ENCODE results near the gene DYNC1H1.
A peak's percentile ranks its signal among the peaks of the same experiment; 100 is the strongest.

The DYNC1H1 gene

DNA sequence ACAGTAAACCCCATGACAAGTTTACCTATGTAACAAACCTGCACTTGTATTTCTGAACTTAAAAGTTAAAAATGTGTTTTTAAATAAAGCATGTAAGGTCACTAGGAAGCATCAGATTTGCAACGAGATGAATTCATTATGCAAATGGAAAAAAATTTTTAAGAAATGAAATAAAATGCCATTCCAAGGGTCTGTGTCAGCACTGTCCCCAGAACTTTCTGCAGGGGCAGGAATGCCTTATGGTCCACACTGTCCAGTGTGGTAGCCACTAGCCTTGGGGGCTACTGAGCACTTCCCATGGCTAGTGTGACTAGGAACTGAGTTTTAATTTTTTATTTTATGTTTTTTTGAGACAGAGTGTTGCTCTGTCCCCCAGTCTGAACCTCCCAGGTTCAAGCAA lies 73.3 kb downstream of the DYNC1H1 start:
- DNase-seq (ENCODE audit: low spot score), result no peak

DNA sequence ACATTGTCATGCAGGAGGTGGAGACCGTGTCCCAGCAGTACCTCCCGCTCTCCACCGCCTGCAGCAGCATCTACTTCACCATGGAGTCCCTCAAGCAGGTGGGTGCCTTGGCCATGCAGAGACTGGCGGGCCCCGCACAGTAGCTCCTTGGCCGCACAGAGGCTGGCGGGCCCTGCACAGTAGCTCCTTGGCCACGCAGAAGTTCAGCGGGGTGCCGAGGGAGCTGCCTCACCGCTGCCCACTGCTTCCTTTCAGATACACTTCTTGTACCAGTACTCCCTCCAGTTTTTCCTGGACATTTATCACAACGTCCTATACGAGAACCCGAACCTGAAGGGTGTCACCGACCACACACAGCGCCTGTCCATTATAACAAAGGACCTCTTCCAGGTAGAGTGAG lies 74.8 kb downstream of the DYNC1H1 start:
- no peak for DNase-seq (ENCODE audit: low spot score)

DNA sequence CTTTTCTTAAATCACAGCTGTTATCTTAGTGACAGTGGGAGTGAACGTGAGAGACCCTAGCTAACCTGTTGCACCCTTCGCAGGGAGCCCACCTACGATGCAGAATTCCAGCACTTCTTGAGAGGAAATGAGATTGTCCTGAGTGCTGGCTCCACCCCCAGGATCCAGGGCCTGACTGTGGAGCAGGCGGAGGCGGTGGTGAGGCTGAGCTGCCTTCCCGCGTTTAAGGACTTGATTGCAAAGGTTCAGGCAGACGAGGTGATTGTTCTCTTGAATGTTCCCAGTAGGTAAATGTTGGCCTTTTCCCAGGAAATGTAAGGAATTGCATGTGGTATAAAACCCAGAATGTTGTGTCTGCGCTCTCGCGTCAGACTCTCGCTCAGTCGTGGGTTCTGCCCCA lies 75.8 kb downstream of the DYNC1H1 start:
- no peak for DNase-seq (ENCODE audit: low spot score)

DNA sequence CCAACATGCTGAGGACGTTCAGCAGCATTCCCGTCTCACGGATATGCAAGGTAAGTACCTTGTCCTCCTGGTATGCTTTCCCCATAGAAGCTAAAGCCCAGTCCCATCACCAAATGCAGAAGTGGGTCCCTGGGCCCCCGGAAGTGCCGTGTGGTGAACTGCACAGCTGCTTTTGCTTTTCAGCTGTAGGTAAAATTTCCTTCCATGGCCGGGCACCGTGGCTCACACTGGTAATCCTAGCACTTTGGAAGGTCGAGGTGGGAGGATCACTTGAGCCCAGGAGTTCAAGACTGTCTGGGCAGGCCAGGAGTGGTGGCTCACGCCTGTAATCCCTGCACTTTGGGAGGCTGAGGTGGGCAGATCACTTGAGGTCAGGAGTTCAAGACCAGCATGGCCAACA lies 78.3 kb downstream of the DYNC1H1 start:
- DNase-seq (ENCODE audit: low spot score), result no peak

DNA sequence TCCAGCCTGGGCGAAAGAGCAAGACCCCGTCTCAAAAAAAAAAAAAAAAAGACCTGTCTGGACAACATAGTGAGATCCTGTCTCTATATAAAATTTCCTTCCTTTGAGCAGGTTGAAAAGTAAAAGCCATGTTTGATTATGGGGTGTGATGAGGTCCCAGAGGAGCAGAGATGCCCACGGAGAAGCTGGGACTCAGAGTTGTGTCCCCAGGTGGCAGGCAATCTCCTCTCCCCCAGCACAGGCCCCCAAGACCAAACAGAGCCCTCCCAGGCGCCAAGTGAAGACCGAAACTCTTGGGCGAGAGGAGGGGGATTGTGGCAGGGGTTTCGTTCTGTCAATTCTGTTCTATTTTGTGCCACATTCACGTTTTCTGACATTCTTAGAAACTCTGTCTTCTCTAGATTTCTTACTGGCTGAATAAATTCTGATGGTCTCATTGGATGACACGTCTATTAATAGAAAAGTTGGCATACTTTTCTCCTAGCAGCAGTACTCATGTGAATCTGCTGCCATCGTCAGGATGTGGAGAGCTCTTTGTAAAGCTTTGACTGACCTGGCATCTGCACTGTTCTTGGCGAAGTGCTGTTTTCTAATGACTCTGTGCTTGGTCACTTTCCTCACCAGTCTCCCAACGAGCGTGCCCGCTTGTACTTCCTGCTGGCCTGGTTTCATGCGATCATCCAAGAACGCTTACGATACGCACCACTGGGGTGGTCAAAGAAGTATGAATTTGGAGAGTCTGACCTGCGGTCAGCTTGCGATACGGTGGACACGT lies 79.1 kb downstream of the DYNC1H1 start:
- DNase-seq (ENCODE audit: low spot score), result no peak

DNA sequence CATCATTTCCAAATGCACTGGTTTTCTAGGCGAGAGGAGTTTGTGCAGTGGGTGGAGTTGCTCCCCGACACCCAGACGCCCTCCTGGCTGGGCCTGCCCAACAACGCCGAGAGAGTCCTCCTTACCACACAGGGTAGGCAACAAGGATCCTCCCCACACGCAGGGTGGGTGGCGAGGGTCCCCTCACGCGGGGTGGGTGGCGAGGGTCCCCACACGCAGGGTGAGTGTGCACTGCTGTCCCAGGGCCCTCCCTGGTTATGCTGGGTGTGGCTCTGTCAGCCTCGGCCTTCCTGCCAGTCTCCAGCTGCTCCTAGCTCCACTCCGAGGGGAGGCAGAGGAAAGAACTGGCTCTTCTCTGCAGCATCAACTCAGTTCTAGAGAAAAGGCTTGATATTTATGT lies 80.2 kb downstream of the DYNC1H1 start:
- no peak for DNase-seq (ENCODE audit: low spot score)

DNA sequence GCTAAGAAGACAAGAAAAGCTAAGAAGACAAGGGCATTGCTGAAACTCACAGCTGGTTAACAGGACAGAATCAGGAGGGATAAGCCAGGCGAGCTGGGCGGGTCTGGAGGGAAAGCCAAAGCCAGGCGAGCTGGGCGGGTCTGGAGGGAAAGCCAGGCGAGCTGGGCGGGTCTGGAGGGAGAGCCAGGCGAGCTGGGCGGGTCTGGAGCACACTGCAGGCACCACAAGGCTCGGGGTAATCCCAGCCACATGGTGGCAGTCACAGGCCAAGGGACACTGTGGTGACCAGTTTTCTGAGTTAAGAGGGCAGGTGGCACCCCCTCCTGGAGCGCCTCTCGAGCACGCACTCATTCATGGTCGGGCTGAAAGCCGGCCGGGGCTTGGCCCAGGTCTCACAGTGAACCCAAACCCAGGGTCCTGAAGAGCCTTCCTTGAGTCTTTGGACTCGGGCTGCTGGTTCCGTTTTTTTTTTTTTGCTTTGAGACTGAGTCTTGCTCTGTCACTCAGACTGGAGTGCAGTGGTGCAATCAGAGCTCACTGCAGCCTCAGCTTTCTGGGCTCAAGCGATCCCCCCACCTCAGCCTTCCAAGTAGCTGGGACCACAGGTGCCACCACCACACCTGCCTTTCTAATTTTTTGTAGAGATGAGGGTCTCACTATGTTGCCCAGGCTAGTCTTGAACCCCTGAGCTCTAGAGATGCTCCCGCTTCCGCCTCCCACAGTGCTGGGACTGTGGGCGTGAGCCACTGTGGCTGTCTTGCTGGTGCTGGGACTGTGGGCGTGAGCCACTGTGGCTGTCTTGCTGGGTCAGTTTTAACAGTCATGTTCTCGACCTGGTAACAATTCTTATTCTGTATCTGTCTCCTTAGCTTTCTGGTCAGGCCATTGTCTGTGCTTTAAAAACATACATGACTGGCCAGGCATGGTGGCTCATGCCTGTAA lies 82.2 kb downstream of the DYNC1H1 start:
- peak; percentile 89 for DNase-seq (ENCODE audit: low spot score)

DNA sequence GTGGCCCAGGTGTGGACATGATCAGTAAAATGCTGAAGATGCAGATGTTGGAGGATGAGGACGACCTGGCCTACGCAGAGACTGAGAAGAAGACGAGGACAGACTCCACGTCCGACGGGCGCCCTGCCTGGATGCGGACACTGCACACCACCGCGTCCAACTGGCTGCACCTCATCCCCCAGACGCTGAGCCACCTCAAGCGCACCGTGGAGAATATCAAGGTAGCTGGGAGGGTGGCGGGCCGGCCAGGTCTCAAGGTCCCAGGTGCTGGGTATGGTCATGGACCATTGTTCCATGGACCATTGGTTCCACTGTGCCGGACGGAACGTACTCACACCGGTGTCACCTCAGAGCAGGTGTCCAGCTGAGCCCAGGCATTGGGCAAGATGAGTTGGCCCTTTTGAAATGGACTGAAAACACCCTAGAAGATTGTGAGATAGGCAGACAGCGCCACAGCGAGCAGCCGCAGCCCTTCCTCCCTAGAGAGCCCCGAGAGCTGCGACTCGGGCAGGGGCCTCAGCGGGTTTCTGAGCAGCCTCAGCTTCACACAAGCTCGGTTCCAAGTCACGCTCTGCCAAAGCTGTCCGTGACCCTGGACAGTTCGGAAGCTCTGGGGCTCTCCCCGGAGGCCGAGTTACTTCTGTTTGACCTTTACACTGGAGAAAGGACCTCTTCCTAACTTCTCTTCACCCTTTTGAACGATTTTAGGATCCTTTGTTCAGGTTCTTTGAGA lies 83.6 kb downstream of the DYNC1H1 start:
- no peak for DNase-seq (ENCODE audit: low spot score)

DNA sequence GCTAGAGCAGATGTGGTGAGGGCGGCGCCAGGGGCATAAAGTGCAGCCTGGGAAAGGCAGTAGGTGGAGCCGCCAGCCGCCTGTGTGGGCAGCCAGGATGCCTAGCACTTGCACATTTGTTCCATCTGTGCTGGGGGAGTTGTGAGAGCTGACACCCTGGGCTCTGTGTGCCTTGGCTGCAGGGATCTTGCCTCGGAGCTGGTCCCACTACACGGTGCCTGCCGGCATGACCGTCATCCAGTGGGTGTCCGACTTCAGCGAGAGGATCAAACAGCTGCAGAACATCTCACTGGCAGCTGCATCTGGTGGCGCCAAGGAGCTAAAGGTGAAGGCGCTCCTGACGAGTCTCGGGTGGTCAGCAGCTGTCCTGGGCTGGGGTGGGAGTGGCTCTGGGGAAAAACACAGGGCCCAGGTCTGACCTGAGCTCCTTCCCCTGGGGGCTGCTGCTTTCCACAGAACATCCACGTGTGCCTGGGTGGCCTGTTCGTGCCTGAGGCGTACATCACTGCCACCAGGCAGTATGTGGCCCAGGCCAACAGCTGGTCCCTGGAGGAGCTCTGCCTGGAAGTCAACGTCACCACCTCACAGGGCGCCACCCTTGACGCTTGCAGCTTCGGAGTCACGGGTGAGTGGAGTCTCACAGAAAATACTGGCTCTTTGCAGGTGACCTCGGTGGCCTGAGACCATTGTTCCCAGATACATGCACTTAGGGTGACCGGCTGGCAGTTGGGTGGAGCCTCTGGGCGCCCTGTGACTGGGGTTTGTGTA lies 85.1 kb downstream of the DYNC1H1 start:
- no peak for DNase-seq (ENCODE audit: low spot score)

DNA sequence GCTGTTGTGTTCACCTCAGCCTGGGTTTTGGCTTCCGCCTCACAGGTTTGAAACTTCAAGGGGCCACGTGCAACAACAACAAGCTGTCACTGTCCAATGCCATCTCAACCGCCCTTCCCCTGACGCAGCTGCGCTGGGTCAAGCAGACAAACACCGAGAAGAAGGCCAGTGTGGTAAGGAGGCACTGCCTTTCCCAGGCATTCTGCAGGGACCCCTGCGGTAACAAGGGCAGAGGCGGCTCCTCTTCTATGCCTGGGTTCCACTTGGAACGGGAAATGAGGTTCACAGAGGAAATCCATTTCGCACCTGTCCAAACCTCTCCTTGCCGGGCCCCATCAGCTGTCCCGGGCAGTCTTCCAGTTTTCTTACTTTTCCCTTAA lies 85.6 kb downstream of the DYNC1H1 start:
- no peak for DNase-seq (ENCODE audit: low spot score)

DNA sequence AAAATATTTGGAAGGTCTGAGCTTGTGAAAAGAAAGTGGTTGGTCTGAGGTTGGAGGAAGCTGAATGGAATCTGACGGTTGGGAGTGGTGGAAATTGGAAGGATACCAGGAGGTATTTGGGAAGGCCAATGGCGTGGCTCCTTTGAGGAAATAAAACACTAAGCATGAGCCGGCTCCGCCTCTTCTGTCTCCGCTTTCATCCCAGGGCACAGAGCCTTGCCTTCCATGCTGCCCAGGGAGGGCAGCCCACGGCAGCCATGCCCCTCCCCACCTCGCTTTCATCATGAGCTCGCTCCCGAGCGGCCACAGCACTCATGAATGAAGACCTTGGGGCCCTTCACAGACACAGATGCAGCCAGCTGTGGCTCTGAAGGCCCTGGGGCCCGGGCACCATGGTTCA lies 86.3 kb downstream of the DYNC1H1 start:
- DNase-seq (ENCODE audit: low spot score), result peak; percentile 61

DNA sequence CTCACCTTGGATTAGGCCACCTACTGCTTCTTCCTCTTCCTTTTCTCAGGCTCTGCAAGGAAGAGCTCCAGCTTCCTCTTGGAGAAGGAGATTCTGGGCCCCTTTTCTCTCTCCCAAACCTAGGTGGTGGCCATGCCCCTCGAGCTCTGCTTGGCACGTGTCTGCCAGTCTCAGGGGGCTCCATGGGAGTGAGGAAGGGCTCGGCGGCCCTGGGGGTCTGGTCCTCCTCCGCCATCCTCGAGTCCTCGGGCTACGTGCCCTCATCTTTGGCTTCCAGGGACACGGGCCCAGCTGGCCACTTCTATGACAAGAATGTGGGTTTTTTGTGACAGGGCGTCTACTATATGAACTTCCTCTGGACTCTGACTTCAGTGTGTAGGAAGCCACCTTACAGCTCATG lies 88.1 kb downstream of the DYNC1H1 start:
- no peak for DNase-seq (ENCODE audit: low spot score)

DNA sequence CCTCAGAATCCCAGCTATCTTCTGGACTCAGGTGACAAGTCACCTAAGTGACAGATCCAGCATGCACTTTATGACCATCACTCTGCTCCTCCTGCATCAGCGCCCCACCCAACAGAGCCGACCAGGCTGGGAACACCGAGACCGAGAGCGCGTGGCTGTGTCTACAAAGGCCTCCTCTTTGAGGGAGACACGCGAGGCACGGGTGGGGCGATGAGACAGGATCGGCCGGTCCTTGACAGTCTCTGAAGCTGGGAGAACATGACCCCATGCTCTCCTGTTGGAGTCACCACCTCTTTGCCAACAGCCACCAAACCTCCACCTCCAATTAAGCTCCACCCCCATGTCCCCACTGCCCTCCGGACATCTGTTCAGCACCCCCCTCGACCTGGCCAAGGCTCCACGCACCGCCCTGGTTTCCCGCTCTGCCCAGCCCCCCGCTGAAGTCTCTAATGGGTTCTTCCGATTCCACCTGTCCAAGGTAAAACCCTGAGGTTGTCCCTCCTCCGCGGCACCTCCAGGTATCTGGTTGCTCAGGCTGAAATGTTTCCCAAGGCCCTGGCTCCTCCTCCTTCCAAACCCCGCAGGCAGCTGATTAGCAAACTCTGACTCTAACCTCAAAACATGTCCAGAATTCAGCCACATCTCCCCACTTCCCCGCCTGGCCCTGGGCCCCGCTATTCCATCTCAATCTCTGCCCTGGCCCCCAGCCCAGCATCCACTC lies 91.0 kb downstream of the DYNC1H1 start:
- DNase-seq (ENCODE audit: low spot score), result peak; percentile 69

DNA sequence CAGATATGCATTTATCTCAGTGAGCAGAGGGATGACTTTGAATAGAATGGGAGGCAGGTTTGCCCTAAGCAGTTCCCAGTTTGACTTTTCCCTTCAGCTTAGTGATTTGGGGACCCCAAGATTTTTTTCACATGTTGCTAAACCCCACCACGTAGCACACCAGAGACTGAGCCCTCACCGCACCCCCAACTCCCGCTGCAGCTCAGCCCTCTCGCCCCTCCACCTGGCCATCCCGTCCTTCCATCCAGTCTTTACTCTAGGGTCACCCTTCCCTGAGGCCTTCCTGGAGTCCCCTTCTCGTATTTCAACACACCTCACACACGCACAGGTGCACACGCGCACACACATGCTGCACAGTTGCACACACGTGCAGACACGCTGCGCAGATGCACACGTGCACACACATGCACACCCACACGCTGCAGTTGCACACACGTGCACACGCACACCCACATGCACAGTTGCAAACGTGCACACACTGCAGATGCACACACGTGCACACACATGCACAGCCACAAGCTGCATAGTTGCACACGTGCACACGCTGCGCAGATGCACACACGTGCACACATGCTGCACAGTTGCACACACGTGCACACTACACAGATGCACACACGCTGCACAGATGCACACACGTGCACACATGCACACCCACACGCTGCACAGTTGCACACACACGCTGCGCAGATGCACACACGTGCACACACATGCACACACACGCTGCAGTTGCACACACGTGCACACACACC lies 92.5 kb downstream of the DYNC1H1 start:
- DNase-seq (ENCODE audit: low spot score), result no peak

DNA sequence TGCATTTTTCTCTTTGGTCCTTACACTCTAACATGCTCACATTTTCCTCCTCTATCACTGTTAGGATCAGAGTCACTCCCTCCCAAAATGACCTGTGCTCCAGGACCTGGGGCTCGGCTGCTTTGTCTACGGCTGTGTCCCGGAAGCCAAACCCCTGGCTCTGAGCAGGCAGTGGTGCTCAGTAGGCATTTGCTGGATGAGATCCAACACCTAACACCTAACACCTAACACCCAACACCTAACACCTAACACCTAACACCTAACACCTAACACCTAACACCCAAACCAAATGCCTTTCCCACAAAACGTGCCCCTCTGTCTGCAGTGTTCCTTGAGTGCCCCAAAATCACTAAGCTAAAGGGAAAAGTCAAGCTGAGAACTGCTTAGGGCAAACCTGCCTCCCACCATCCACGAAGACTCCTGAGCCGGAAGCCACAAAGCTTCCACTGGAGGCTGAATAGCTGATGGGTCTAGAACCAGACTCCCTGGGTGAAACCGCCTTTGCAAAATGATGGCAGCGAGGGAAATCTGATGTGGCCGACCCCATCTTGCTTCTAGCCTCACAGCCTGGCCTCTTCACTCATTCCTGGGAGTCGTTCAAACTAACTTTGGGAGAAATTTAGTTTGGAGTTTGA lies 93.2 kb downstream of the DYNC1H1 start:
- no peak for DNase-seq (ENCODE audit: low spot score)

DNA sequence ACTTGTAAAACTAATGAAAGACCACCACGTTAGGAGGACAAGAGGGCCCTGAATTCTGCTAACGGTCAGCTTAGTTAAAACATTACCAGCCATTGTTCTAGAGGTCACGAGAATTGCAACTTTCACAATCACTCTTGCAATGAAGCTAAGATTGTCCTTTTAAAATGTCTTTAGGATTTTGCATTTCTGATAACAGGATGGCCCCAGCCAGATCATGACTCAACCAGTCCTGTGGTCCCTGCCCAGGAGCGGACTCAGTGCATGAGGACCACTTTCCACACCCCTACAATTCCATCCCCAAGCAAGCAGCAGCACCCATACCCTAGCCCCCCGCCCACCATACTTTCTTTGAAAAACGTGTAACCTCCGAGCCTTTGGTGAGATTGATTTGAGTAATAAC lies 93.8 kb downstream of the DYNC1H1 start:
- no peak for DNase-seq (ENCODE audit: low spot score)

DNA sequence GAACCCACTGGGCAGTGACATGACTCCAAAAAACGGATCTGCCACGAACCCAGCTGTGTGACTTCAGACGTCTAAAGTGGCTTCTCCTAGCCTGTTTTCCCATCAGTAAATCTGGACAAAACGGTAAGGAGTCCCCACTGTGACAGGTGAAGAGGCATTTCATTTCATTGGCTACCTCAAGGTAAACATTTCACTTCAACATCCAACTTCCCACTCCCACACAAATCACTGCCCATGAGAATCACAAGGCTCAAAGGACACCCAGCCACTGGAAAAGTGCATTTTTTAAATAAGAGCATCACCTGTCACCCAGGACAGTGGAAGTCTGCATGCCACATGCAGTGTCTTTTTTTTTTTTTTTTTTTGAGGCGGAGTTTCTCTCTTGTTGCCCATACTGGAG lies 94.6 kb downstream of the DYNC1H1 start:
- DNase-seq (ENCODE audit: low spot score), result no peak

DNA sequence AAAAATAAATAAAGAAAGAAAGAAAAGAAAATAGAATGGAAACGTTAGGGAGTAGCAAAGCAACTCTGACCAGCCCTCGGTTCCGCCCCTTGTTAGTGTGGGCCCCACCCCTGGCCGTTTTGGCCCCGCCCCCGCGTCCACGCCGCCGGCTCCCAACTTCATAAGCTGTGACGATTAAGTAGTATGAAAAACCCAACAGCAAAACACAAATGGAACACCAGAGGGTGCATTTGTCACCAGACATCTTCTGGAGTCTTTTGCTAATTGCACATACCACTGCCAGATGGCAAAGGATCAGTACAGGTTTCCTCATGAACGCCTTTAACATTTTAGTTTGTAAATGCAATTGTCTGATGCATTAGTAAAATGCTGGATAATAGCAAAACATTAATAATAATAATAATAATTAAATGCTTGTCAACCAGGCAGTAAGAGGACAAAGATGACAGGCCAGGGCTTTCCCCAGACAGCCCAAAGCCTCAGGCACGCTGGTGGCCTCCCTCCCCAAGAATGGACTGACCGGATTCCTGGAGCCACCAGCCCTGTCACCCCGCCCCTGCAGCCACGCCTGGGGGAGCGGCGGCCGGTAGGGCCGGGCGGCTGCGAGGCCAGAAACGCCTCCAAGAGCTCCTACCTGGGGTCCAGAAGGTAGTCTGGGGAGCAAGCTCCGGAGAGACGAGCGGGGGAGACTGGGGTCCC lies 98.9 kb downstream of the DYNC1H1 start:
- peak; percentile 83 for DNase-seq (ENCODE audit: low spot score)

DNA sequence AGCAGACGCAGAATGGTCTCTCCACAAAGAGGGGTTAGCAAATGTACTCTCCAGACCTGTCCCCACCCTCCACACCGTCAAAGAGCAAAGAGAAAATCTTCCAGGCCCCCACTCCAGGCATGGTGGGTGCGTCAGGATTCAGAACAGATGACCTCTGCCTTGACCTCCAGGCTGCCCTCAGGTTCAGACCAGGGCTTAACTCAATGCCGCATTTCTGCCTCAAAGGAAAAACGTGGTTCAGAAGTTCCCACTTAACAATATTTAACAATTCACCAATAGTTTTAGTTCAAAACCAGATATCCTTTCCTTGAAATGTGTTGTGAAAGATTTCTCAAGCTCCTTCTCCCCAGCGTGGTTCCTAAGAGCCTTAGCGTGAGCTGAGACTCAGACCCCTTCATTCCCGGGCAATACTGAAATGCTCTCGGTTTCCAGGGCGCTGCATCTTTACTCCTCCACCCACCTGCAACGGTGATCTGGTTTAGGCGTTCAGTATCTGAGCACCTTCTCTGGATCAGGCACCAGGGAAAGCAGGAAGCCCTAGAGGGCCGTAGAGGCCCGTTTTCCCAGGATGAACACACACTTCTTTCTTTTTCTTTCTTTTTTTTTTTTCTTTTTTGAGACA lies 99.5 kb downstream of the DYNC1H1 start:
- DNase-seq (ENCODE audit: low spot score), result no peak

All from iPS-NIHi11 (cell line).